WTC11 (cell line): ENCODE data around the gene CCDC8. TPM values are rescaled to one million over a fixed set of nuclear protein-coding genes. Genes with fewer than 3 reads are reported as not detected.

Experiments used
- ATAC-seq: fragments of 200-7000 bp; cut with Tn5 transposase; 2 replicates; pipeline ENCODE4 v1.10.0; 2021; ENCODE audit warnings: mild to moderate bottlenecking, moderate library complexity
- CTCF ChIA-PET: fragments of 300-600 bp; sonication (Branson Sonifier 250); formaldehyde crosslinking; loops from one replicate; lab custom pipeline; 2021; ENCODE audit warnings: antibody characterized with exemption; lab: Charles Lee
- POLR2A ChIA-PET: fragments of 350-600 bp; sonication (Branson Sonifier 250); formaldehyde crosslinking; loops from one replicate; lab custom pipeline; 2021; ENCODE audit warnings: antibody characterized with exemption; lab: Charles Lee
- DNase-seq: peaks from one replicate; pipeline ENCODE4 v3.0.0; 2021; ENCODE audit warnings: low spot score
- H3K27ac Mint-ChIP-seq: 2 replicates; pipeline ENCODE4 v1.8.0; 2021; ENCODE audit warnings: mixed read lengths
- H3K27me3 Mint-ChIP-seq: 2 replicates; pipeline ENCODE4 v1.8.0; 2021; ENCODE audit warnings: low read depth, mild to moderate bottlenecking, moderate library complexity, mixed read lengths
- H3K36me3 Mint-ChIP-seq: 2 replicates; pipeline ENCODE4 v1.8.0; 2021; ENCODE audit warnings: mixed read lengths
- H3K4me1 Mint-ChIP-seq: 2 replicates; pipeline ENCODE4 v1.8.0; 2022; ENCODE audit warnings: mixed read lengths
- H3K4me3 Mint-ChIP-seq: 2 replicates; pipeline ENCODE4 v1.8.0; 2021; ENCODE audit warnings: mild to moderate bottlenecking, moderate library complexity, mixed read lengths
- H3K9me3 Mint-ChIP-seq: 2 replicates; pipeline ENCODE4 v1.8.0; 2021; ENCODE audit warnings: mixed read lengths
- ARID4B ChIP-seq: sonication (generic); formaldehyde crosslinking; IDR thresholded peaks from 2 replicates; pipeline ENCODE4 v1.8.0; 2023; ENCODE audit warnings: missing genetic modification reagents, mild to moderate bottlenecking, borderline replicate concordance
- ATF2 ChIP-seq: sonication (generic); formaldehyde crosslinking; IDR thresholded peaks from 2 replicates; pipeline ENCODE4 v1.8.1; 2022; ENCODE audit warnings: low read depth, missing genetic modification reagents, borderline replicate concordance
- ATF3 ChIP-seq: sonication (generic); formaldehyde crosslinking; conservative IDR thresholded peaks from 2 replicates; pipeline ENCODE4 v1.8.1; 2022; ENCODE audit warnings: mild to moderate bottlenecking, missing genetic modification reagents
- E2F4 ChIP-seq: sonication (generic); formaldehyde crosslinking; IDR thresholded peaks from 2 replicates; pipeline ENCODE4 v1.8.1; 2022; ENCODE audit warnings: low read depth, mild to moderate bottlenecking, moderate library complexity, missing genetic modification reagents, borderline replicate concordance
- GABPB1 ChIP-seq: sonication (generic); formaldehyde crosslinking; IDR thresholded peaks from 2 replicates; pipeline ENCODE4 v1.8.1; 2023; ENCODE audit warnings: mild to moderate bottlenecking, missing genetic modification reagents
- GRHL2 ChIP-seq: fragments of 250-450 bp; sonication (Bioruptor Pico); IDR thresholded peaks from 2 replicates; pipeline ENCODE4 v1.8.0; 2022; ENCODE audit warnings: mild to moderate bottlenecking, moderate library complexity; ENCODE audit not compliant: insufficient replicate concordance, severe bottlenecking
- HMGA2 ChIP-seq: fragments of 250-450 bp; sonication (Bioruptor Pico); IDR thresholded peaks from 2 replicates; pipeline ENCODE4 v1.4.0; 2021; ENCODE audit warnings: mild to moderate bottlenecking, moderate library complexity
- JAZF1 ChIP-seq: fragments of 250-450 bp; sonication (Bioruptor Pico); IDR thresholded peaks from 2 replicates; pipeline ENCODE4 v1.9.0; 2021; ENCODE audit warnings: moderate library complexity, mild to moderate bottlenecking, inconsistent platforms
- NR2C2 ChIP-seq: sonication (generic); formaldehyde crosslinking; IDR thresholded peaks from 2 replicates; pipeline ENCODE4 v1.8.0; 2022; ENCODE audit warnings: mild to moderate bottlenecking, missing genetic modification reagents
- PREB ChIP-seq: sonication (generic); formaldehyde crosslinking; IDR thresholded peaks from 2 replicates; pipeline ENCODE4 v1.8.1; 2022; ENCODE audit warnings: mild to moderate bottlenecking, missing genetic modification reagents, moderate library complexity, borderline replicate concordance
- PRRX2 ChIP-seq: fragments of 250-450 bp; sonication (Bioruptor Pico); IDR thresholded peaks from 2 replicates; pipeline ENCODE4 v1.8.0; 2021; ENCODE audit warnings: mild to moderate bottlenecking
- SMAD4 ChIP-seq: sonication (generic); formaldehyde crosslinking; IDR thresholded peaks from 2 replicates; pipeline ENCODE4 v1.8.0; 2022; ENCODE audit warnings: mild to moderate bottlenecking, missing genetic modification reagents
- SOX15 ChIP-seq: fragments of 250-450 bp; sonication (Bioruptor Pico); IDR thresholded peaks from 2 replicates; pipeline ENCODE4 v1.9.0; 2021; ENCODE audit warnings: mild to moderate bottlenecking
- STAT6 ChIP-seq: sonication (generic); formaldehyde crosslinking; conservative IDR thresholded peaks from 2 replicates; pipeline ENCODE4 v1.8.1; 2023; ENCODE audit warnings: mild to moderate bottlenecking, low read depth, missing genetic modification reagents, moderate library complexity
- USF2 ChIP-seq: sonication (generic); formaldehyde crosslinking; IDR thresholded peaks from 2 replicates; pipeline ENCODE4 v1.8.1; 2023; ENCODE audit warnings: mild to moderate bottlenecking, missing genetic modification reagents, moderate library complexity
- ZNF396 ChIP-seq: fragments of 250-450 bp; sonication (Bioruptor Pico); IDR thresholded peaks from 2 replicates; pipeline ENCODE4 v1.8.0; 2021; ENCODE audit warnings: mild to moderate bottlenecking, moderate library complexity, borderline replicate concordance
- ZSCAN18 ChIP-seq: fragments of 250-450 bp; sonication (Bioruptor Pico); IDR thresholded peaks from 2 replicates; pipeline ENCODE4 v2.1.2; 2022; ENCODE audit warnings: mild to moderate bottlenecking, moderate library complexity
- total RNA-seq: library from RNA; stranded (reverse); gene quantifications from 3 replicates; pipeline ENCODE4 v1.2.3, GENCODE V29; 2021

CCDC8 gene
- total RNA-seq, 1 experiment from 2014 or later = 25.7 TPM

GRCh38 chr19:46386151-46386550 lies 27.2 kb downstream of the CCDC8 start:
- Mint-ChIP-seq H3K36me3 (peaks cover 62% of the 10 kb centered on the region), H3K27me3 (no peaks in the 10 kb centered on the region)
- TF ChIP-seq GRHL2 (CRISPR knock-in tag) = no peak
- TF ChIP-seq ZSCAN18 (CRISPR knock-in tag) = no peak
- no peak for TF ChIP-seq PREB (CRISPR knock-in tag)
- no peak for TF ChIP-seq SOX15 (CRISPR knock-in tag)
- TF ChIP-seq HMGA2 (CRISPR knock-in tag) = no peak
- no peak for TF ChIP-seq E2F4 (CRISPR knock-in tag)
- TF ChIP-seq STAT6 (CRISPR knock-in tag) = no peak
- TF ChIP-seq JAZF1 (CRISPR knock-in tag) = no peak
- TF ChIP-seq GABPB1 (CRISPR knock-in tag) = no peak
- TF ChIP-seq USF2 = no peak
- TF ChIP-seq ATF2 = no peak
- TF ChIP-seq ATF3 (CRISPR knock-in tag) = no peak
- no peak for TF ChIP-seq NR2C2 (CRISPR knock-in tag)
- TF ChIP-seq ZNF396 (CRISPR knock-in tag) = no peak
- TF ChIP-seq PRRX2 = no peak
- TF ChIP-seq, all 79 proteins: peak for 0
- no peak for DNase-seq
- H3K4me3 Mint-ChIP-seq = no peak overlapping the region
- ChIA-PET POLR2A (no interaction called here), CTCF (interaction anchor here (0.6 to 1.5 kb wide), 7 partner anchors 9 to 469 kb away, joined by 3 to 5 read pairs (median 4); no protein-coding TSS in a partner anchor)
- ATAC-seq = no peak
- H3K9me3 Mint-ChIP-seq = no peaks in the 10 kb centered on the region
- H3K27ac Mint-ChIP-seq = peak overlapping the region; percentile 70; the same call in 1 of the 2 replicates
- H3K4me1 Mint-ChIP-seq = no peaks in the 10 kb centered on the region

GRCh38 chr19:46385636-46386035 lies 27.7 kb downstream of the CCDC8 start:
- Mint-ChIP-seq H3K27me3 (no peaks in the 10 kb centered on the region), H3K9me3 (no peaks in the 10 kb centered on the region), H3K27ac (0 out of 2 replicates have a peak overlapping the region, but pooled peaks have one; percentile 70), H3K36me3 (peaks cover 66% of the 10 kb centered on the region), H3K4me3 (no peak overlapping the region), H3K4me1 (no peaks in the 10 kb centered on the region)
- ATAC-seq (no peak), DNase-seq (no peak)
- ChIA-PET CTCF (interaction anchor here (1.2 to 1.5 kb wide), 4 partner anchors 9 to 130 kb away, joined by 3 to 5 read pairs (median 4); no protein-coding TSS in a partner anchor), POLR2A (no interaction called here)
- TF ChIP-seq SMAD4 (CRISPR knock-in tag) = no peak
- TF ChIP-seq STAT6 (CRISPR knock-in tag) = no peak
- TF ChIP-seq ARID4B (CRISPR knock-in tag) = no peak
